ENCODE results near the gene PTPA.

- TF ChIP-seq CTCF (IDR thresholded peaks at IDR 0.05), result no peak
- no peak for TF ChIP-seq EP300 (IDR thresholded peaks at IDR 0.05)
- TF ChIP-seq POLR2AphosphoS5 (IDR thresholded peaks at IDR 0.05), result no peak
- TF ChIP-seq POLR2A (IDR thresholded peaks at IDR 0.05), result no peak
Observed at GRCh38 chr9:129078691-129079503, 32.3 kb upstream of the PTPA start.
